HEK293 (cell line): ENCODE measurements around the gene THEM4.

ENCODE experiments used
- CTCF ChIA-PET: fragments of 350-600 bp; formaldehyde crosslinking; extraction: SDS; loops from one replicate; lab custom pipeline; 2021; ENCODE audit warnings: antibody characterized with exemption; lab: Yijun Ruan, JAX
- POLR2A ChIA-PET: fragments of 300-600 bp; formaldehyde crosslinking; extraction: SDS; loops from one replicate; lab custom pipeline; 2020; ENCODE audit warnings: antibody characterized with exemption, inconsistent platforms; lab: Yijun Ruan, JAX
- H3K27ac ChIP-seq: fragments of 200-500 bp; sonication (Bioruptor generic); 2 replicates; pipeline ENCODE4 v1.5.1; 2014; ENCODE audit warnings: low read depth, low read length, control low read depth, inconsistent platforms; ENCODE audit errors: extremely low read depth
- H3K36me3 ChIP-seq, 2 experiments: fragments of 200-500 bp in 1 of 2; sonication (Bioruptor generic) in 1 of 2; 1 replicate in 1 of 2; 2 replicates in 1 of 2; pipeline ENCODE4 v1.5.1; 2014 to 2017; ENCODE audit warnings: inconsistent platforms in 2 of 2, low read length in 2 of 2; ENCODE audit not compliant: control insufficient read depth in 2 of 2, insufficient read depth in 1 of 2
- H3K4me1 ChIP-seq: fragments of 200-500 bp; sonication (Bioruptor generic); 2 replicates; pipeline ENCODE4 v1.5.1; 2014; ENCODE audit warnings: mild to moderate bottlenecking, low read length, inconsistent platforms; ENCODE audit not compliant: control insufficient read depth, insufficient read depth
- H3K4me3 ChIP-seq: 2 replicates; pipeline ENCODE4 v1.5.1; 2011; ENCODE audit warnings: low read depth, mild to moderate bottlenecking, control low read depth, low read length, moderate library complexity
- H3K9me3 ChIP-seq: fragments of 200-500 bp; sonication (Bioruptor generic); 2 replicates; pipeline ENCODE4 v1.5.1; 2014; ENCODE audit warnings: low read depth, low read length, inconsistent platforms; ENCODE audit not compliant: control insufficient read depth, insufficient read depth
- IKZF3 ChIP-seq: fragments of 450-650 bp; IDR thresholded peaks from 2 replicates; pipeline ENCODE4 v1.5.0; 2018; ENCODE audit warnings: missing biosample characterization, mild to moderate bottlenecking, missing genetic modification characterization, moderate library complexity
- KLF7 ChIP-seq: fragments of 450-650 bp; formaldehyde crosslinking; IDR thresholded peaks from 2 replicates; pipeline ENCODE4 v1.5.1; 2016; ENCODE audit warnings: missing biosample characterization, missing genetic modification characterization, borderline replicate concordance
- KLF9 ChIP-seq: fragments of 450-650 bp; formaldehyde crosslinking; IDR thresholded peaks from 2 replicates; pipeline ENCODE4 v1.5.1; 2016; ENCODE audit warnings: missing biosample characterization, missing genetic modification characterization, low read depth
- MZF1 ChIP-seq: fragments of 450-650 bp; formaldehyde crosslinking; IDR thresholded peaks from 2 replicates; pipeline ENCODE4 v1.5.1; 2017; ENCODE audit warnings: missing biosample characterization, missing genetic modification characterization, borderline replicate concordance
- SP7 ChIP-seq: fragments of 450-650 bp; formaldehyde crosslinking; IDR thresholded peaks from 2 replicates; pipeline ENCODE4 v1.5.1; 2016; ENCODE audit warnings: missing biosample characterization, missing genetic modification characterization
- ZBTB17 ChIP-seq: fragments of 450-650 bp; formaldehyde crosslinking; IDR thresholded peaks from 2 replicates; pipeline ENCODE4 v1.5.1; 2016; ENCODE audit warnings: missing biosample characterization, missing genetic modification characterization
- ZFHX2 ChIP-seq: fragments of 450-650 bp; formaldehyde crosslinking; conservative IDR thresholded peaks from 2 replicates; pipeline ENCODE4 v1.5.1; 2016; ENCODE audit warnings: missing biosample characterization, missing genetic modification characterization
- ZNF138 ChIP-seq: fragments of 450-650 bp; formaldehyde crosslinking; IDR thresholded peaks from 2 replicates; pipeline ENCODE4 v1.5.1; 2016; ENCODE audit warnings: missing biosample characterization, missing genetic modification characterization, borderline replicate concordance
- ZNF16 ChIP-seq: fragments of 450-650 bp; formaldehyde crosslinking; IDR thresholded peaks from 2 replicates; pipeline ENCODE4 v1.5.1; 2016; ENCODE audit warnings: low read depth, missing biosample characterization, missing genetic modification characterization
- ZNF2 ChIP-seq: fragments of 450-650 bp; formaldehyde crosslinking; IDR thresholded peaks from 2 replicates; pipeline ENCODE4 v1.5.1; 2016; ENCODE audit warnings: missing biosample characterization, missing genetic modification characterization
- ZNF211 ChIP-seq: fragments of 450-650 bp; formaldehyde crosslinking; IDR thresholded peaks from 2 replicates; pipeline ENCODE4 v1.5.1; 2016; ENCODE audit warnings: low read depth, missing biosample characterization, missing genetic modification characterization
- ZNF302 ChIP-seq: fragments of 450-650 bp; formaldehyde crosslinking; IDR thresholded peaks from 2 replicates; pipeline ENCODE4 v1.5.1; 2016; ENCODE audit warnings: missing biosample characterization, missing genetic modification characterization, low read depth
- ZNF311 ChIP-seq: fragments of 450-650 bp; formaldehyde crosslinking; IDR thresholded peaks from 2 replicates; pipeline ENCODE4 v1.5.1; 2017; ENCODE audit warnings: missing biosample characterization, missing genetic modification characterization, borderline replicate concordance
- ZNF366 ChIP-seq: fragments of 450-650 bp; formaldehyde crosslinking; conservative IDR thresholded peaks from 2 replicates; pipeline ENCODE4 v1.5.1; 2016; ENCODE audit warnings: missing biosample characterization, missing genetic modification characterization
- ZNF473 ChIP-seq: fragments of 450-650 bp; formaldehyde crosslinking; IDR thresholded peaks from 2 replicates; pipeline ENCODE4 v1.5.1; 2017; ENCODE audit warnings: missing biosample characterization, missing genetic modification characterization
- ZNF48 ChIP-seq: fragments of 450-650 bp; formaldehyde crosslinking; IDR thresholded peaks from 2 replicates; pipeline ENCODE4 v1.5.1; 2016; ENCODE audit warnings: missing biosample characterization, missing genetic modification characterization
- ZNF555 ChIP-seq: fragments of 450-650 bp; formaldehyde crosslinking; conservative IDR thresholded peaks from 2 replicates; pipeline ENCODE4 v1.5.1; 2017; ENCODE audit warnings: missing biosample characterization, mild to moderate bottlenecking, missing genetic modification characterization, inconsistent platforms
- ZNF621 ChIP-seq: fragments of 450-650 bp; formaldehyde crosslinking; IDR thresholded peaks from 2 replicates; pipeline ENCODE4 v1.5.1; 2017; ENCODE audit warnings: missing biosample characterization, missing genetic modification characterization
- ZNF629 ChIP-seq: fragments of 450-650 bp; formaldehyde crosslinking; IDR thresholded peaks from 2 replicates; pipeline ENCODE4 v1.5.1; 2017; ENCODE audit warnings: missing biosample characterization, missing genetic modification characterization
- ZNF654 ChIP-seq: fragments of 450-650 bp; formaldehyde crosslinking; IDR thresholded peaks from 2 replicates; pipeline ENCODE4 v1.5.1; 2016; ENCODE audit warnings: low read depth, missing biosample characterization, missing genetic modification characterization
- ZNF660 ChIP-seq: fragments of 450-650 bp; IDR thresholded peaks from 2 replicates; pipeline ENCODE4 v1.5.1; 2018; ENCODE audit warnings: missing biosample characterization, mild to moderate bottlenecking, missing genetic modification characterization
- ZNF670 ChIP-seq: fragments of 450-650 bp; formaldehyde crosslinking; IDR thresholded peaks from 2 replicates; pipeline ENCODE4 v1.5.1; 2016; ENCODE audit warnings: missing biosample characterization, missing genetic modification characterization, low read depth
- ZNF76 ChIP-seq: fragments of 450-650 bp; formaldehyde crosslinking; IDR thresholded peaks from 2 replicates; pipeline ENCODE4; 2016; ENCODE audit warnings: low read depth, missing biosample characterization, missing genetic modification characterization, borderline replicate concordance
- ZSCAN30 ChIP-seq: fragments of 450-650 bp; IDR thresholded peaks from 2 replicates; pipeline ENCODE4 v1.5.1; 2018; ENCODE audit warnings: missing biosample characterization, mild to moderate bottlenecking, missing genetic modification characterization, moderate library complexity
- TF ChIP-seq, protein P1 (sequence below): fragments of 450-650 bp; formaldehyde crosslinking; IDR thresholded peaks from 2 replicates; pipeline ENCODE4 v1.5.1; 2016; ENCODE audit warnings: missing biosample characterization, missing genetic modification characterization
- TF ChIP-seq, protein P2 (sequence below): fragments of 450-650 bp; formaldehyde crosslinking; IDR thresholded peaks from 2 replicates; pipeline ENCODE4 v1.5.1; 2016; ENCODE audit warnings: missing biosample characterization, missing genetic modification characterization
- TF ChIP-seq, protein P3 (sequence below): fragments of 450-650 bp; formaldehyde crosslinking; IDR thresholded peaks from 2 replicates; pipeline ENCODE4 v1.5.1; 2017; ENCODE audit warnings: missing biosample characterization, missing genetic modification characterization
- TF ChIP-seq, protein P4 (sequence below): fragments of 450-650 bp; formaldehyde crosslinking; IDR thresholded peaks from 2 replicates; pipeline ENCODE4 v1.5.1; 2016; ENCODE audit warnings: missing biosample characterization, missing genetic modification characterization
- TF ChIP-seq, protein P5 (sequence below): fragments of 450-650 bp; formaldehyde crosslinking; IDR thresholded peaks from 2 replicates; pipeline ENCODE4 v1.5.1; 2016; ENCODE audit warnings: missing biosample characterization, missing genetic modification characterization

Gene THEM4

DNA sequence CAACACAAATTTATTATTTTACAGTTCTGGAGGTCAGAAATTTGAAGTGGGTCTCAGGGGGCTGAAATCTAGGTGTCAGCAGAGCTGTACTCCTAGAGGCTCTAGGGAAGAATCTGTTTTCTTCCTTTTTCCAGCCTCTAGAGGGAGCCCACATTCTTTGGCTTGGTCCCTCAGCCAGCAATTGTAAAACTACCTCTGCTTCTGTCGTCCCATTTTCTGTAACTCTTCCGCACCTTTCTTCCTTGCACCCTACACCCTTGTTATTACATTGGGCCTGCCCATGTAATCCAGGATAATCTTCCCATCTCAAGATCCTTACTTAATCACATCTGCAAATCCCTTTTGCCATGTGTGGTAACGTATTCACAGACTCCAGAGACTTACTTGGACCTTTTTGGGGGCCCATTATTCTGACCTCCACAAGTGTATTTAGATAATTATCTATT lies 24.8 kb upstream of the THEM4 start:
- ChIA-PET POLR2A (interaction anchor here (1.1 kb wide), 1 partner anchor 68 kb away, joined by 4 read pairs; no protein-coding TSS in a partner anchor), CTCF (interaction anchor here (0.7 to 14.8 kb wide), 35 partner anchors 9 to 524 kb away, joined by 3 to 301 read pairs (median 5); partner anchors contain the start of gene S100A11)
- Histone ChIP-seq H3K27ac (no peak overlapping the region), H3K4me1 (peaks cover 8% of the 10 kb centered on the region; the same call in 1 of the 2 replicates), H3K9me3 (no peaks in the 10 kb centered on the region), H3K36me3 (no peaks in the 10 kb centered on the region), H3K4me3 (no peak overlapping the region)
- TF ChIP-seq KLF7 (no peak), KLF9 (tag by site-specific recombination) (no peak), ZNF555 (tag by site-specific recombination) (no peak), ZNF660 (tag by site-specific recombination) (0 out of 2 replicates have a peak, but pooled peaks have one; percentile 36), ZSCAN30 (tag by site-specific recombination) (0 out of 2 replicates have a peak, but pooled peaks have one; percentile 32), ZNF654 (peak; percentile 95), ZBTB17 (peak; percentile 31; the same call in 1 of the 2 replicates), ZNF16 (tag by site-specific recombination) (no peak), ZNF2 (tag by site-specific recombination) (peak; percentile 71), ZNF621 (tag by site-specific recombination) (no peak), ZNF311 (no peak), ZNF48 (tag by site-specific recombination) (no peak), ZNF366 (tag by site-specific recombination) (peak; percentile 79), IKZF3 (tag by site-specific recombination) (no peak), ZNF302 (tag by site-specific recombination) (no peak), MZF1 (tag by site-specific recombination) (no peak), ZNF629 (no peak), ZNF76 (peak; percentile 70), ZNF211 (tag by site-specific recombination) (no peak), ZNF473 (tag by site-specific recombination) (no peak), SP7 (tag by site-specific recombination) (peak; percentile 23; the same call in 1 of the 2 replicates), ZFHX2 (tag by site-specific recombination) (no peak), ZNF670 (tag by site-specific recombination) (no peak), ZNF138 (tag by site-specific recombination) (no peak)
- TF ChIP-seq, protein P1, sequence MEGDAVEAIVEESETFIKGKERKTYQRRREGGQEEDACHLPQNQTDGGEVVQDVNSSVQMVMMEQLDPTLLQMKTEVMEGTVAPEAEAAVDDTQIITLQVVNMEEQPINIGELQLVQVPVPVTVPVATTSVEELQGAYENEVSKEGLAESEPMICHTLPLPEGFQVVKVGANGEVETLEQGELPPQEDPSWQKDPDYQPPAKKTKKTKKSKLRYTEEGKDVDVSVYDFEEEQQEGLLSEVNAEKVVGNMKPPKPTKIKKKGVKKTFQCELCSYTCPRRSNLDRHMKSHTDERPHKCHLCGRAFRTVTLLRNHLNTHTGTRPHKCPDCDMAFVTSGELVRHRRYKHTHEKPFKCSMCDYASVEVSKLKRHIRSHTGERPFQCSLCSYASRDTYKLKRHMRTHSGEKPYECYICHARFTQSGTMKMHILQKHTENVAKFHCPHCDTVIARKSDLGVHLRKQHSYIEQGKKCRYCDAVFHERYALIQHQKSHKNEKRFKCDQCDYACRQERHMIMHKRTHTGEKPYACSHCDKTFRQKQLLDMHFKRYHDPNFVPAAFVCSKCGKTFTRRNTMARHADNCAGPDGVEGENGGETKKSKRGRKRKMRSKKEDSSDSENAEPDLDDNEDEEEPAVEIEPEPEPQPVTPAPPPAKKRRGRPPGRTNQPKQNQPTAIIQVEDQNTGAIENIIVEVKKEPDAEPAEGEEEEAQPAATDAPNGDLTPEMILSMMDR (tag by site-specific recombination), result peak; percentile 85
- TF ChIP-seq, protein P2, sequence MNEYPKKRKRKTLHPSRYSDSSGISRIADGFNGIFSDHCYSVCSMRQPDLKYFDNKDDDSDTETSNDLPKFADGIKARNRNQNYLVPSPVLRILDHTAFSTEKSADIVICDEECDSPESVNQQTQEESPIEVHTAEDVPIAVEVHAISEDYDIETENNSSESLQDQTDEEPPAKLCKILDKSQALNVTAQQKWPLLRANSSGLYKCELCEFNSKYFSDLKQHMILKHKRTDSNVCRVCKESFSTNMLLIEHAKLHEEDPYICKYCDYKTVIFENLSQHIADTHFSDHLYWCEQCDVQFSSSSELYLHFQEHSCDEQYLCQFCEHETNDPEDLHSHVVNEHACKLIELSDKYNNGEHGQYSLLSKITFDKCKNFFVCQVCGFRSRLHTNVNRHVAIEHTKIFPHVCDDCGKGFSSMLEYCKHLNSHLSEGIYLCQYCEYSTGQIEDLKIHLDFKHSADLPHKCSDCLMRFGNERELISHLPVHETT (tag by site-specific recombination), result no peak
- TF ChIP-seq, protein P3, sequence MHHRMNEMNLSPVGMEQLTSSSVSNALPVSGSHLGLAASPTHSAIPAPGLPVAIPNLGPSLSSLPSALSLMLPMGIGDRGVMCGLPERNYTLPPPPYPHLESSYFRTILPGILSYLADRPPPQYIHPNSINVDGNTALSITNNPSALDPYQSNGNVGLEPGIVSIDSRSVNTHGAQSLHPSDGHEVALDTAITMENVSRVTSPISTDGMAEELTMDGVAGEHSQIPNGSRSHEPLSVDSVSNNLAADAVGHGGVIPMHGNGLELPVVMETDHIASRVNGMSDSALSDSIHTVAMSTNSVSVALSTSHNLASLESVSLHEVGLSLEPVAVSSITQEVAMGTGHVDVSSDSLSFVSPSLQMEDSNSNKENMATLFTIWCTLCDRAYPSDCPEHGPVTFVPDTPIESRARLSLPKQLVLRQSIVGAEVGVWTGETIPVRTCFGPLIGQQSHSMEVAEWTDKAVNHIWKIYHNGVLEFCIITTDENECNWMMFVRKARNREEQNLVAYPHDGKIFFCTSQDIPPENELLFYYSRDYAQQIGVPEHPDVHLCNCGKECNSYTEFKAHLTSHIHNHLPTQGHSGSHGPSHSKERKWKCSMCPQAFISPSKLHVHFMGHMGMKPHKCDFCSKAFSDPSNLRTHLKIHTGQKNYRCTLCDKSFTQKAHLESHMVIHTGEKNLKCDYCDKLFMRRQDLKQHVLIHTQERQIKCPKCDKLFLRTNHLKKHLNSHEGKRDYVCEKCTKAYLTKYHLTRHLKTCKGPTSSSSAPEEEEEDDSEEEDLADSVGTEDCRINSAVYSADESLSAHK, result no peak
- TF ChIP-seq, protein P4, sequence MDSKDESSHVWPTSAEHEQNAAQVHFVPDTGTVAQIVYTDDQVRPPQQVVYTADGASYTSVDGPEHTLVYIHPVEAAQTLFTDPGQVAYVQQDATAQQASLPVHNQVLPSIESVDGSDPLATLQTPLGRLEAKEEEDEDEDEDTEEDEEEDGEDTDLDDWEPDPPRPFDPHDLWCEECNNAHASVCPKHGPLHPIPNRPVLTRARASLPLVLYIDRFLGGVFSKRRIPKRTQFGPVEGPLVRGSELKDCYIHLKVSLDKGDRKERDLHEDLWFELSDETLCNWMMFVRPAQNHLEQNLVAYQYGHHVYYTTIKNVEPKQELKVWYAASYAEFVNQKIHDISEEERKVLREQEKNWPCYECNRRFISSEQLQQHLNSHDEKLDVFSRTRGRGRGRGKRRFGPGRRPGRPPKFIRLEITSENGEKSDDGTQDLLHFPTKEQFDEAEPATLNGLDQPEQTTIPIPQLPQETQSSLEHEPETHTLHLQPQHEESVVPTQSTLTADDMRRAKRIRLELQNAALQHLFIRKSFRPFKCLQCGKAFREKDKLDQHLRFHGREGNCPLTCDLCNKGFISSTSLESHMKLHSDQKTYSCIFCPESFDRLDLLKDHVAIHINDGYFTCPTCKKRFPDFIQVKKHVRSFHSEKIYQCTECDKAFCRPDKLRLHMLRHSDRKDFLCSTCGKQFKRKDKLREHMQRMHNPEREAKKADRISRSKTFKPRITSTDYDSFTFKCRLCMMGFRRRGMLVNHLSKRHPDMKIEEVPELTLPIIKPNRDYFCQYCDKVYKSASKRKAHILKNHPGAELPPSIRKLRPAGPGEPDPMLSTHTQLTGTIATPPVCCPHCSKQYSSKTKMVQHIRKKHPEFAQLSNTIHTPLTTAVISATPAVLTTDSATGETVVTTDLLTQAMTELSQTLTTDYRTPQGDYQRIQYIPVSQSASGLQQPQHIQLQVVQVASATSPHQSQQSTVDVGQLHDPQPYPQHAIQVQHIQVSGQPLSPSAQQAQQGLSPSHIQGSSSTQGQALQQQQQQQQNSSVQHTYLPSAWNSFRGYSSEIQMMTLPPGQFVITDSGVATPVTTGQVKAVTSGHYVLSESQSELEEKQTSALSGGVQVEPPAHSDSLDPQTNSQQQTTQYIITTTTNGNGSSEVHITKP (tag by site-specific recombination), result peak; percentile 75
- TF ChIP-seq, protein P5, sequence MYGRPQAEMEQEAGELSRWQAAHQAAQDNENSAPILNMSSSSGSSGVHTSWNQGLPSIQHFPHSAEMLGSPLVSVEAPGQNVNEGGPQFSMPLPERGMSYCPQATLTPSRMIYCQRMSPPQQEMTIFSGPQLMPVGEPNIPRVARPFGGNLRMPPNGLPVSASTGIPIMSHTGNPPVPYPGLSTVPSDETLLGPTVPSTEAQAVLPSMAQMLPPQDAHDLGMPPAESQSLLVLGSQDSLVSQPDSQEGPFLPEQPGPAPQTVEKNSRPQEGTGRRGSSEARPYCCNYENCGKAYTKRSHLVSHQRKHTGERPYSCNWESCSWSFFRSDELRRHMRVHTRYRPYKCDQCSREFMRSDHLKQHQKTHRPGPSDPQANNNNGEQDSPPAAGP (tag by site-specific recombination), result no peak
